HepG2 (cell line): ENCODE data around the gene HIC1. TPM values are rescaled to one million over a fixed set of nuclear protein-coding genes. Genes with fewer than 3 reads are reported as not detected.

Experiments used
- ATAC-seq: fragments of 200-7000 bp; cut with Tn5 transposase; 3 replicates; pipeline ENCODE4 v1.9.1; 2020; ENCODE audit warnings: mild to moderate bottlenecking, moderate library complexity
- BruUV-seq: library from RNA; stranded (reverse); fragments of 400-500 nt; replicated peaks from 2 replicates; lab custom pipeline; 2021; lab: Mats Ljungman, UMichigan
- CTCF ChIA-PET: fragments of 300-600 bp; formaldehyde crosslinking; extraction: SDS; loops from one replicate; lab custom pipeline; 2021; ENCODE audit warnings: low total read pairs, inconsistent platforms, low intra/inter-chr PET ratio; lab: Yijun Ruan, JAX
- POLR2A ChIA-PET: fragments of 350-600 bp; sonication (Branson Sonifier 250); formaldehyde crosslinking; loops from one replicate; lab custom pipeline; 2020; ENCODE audit warnings: antibody characterized with exemption, inconsistent platforms; lab: Yijun Ruan, JAX
- DNase-seq: peaks from one replicate; pipeline ENCODE4 v3.0.0-alpha.2; 2015; ENCODE audit warnings: low spot score
- FAIRE-seq: peaks from 3 replicates; lab custom pipeline; 2011; peaks lifted over from hg19 to GRCh38; lab: Jason Lieb, UNC
- H2AFZ ChIP-seq: one replicate; pipeline ENCODE4 v1.6.1; 2011; ENCODE audit warnings: low read length, inconsistent platforms
- H3K27ac ChIP-seq: fragments of 300-600 bp; 3 replicates; pipeline ENCODE4 v1.8.0; 2011; ENCODE audit warnings: mixed run types, mild to moderate bottlenecking, mixed read lengths, low read length, inconsistent platforms; ENCODE audit not compliant: insufficient read depth; ENCODE audit errors: extremely low read length
- H3K27me3 ChIP-seq, 2 experiments: fragments of 200-600 bp in 1 of 2; 2 replicates in 1 of 2; 3 replicates in 1 of 2; pipeline versions ENCODE4 v1.6.0 to v1.8.0; 2011; ENCODE audit warnings: low read length in 2 of 2, mild to moderate bottlenecking in 2 of 2, moderate library complexity in 2 of 2, inconsistent platforms in 1 of 2; ENCODE audit not compliant: insufficient read depth in 2 of 2, control insufficient read depth in 1 of 2
- H3K36me3 ChIP-seq, 2 experiments: fragments of 200-600 bp in 1 of 2; replicated peaks in 1 of 2; 2 replicates in 1 of 2; 3 replicates in 1 of 2; pipeline versions ENCODE4 v1.5.1 to v1.8.0; 2011; ENCODE audit warnings: low read length in 2 of 2, inconsistent platforms in 1 of 2; ENCODE audit not compliant: insufficient read depth in 2 of 2, control insufficient read depth in 1 of 2
- H3K4me1 ChIP-seq: 2 replicates; pipeline ENCODE4 v1.5.1; 2012; ENCODE audit warnings: low read length, inconsistent platforms; ENCODE audit not compliant: insufficient read depth
- H3K4me2 ChIP-seq: 2 replicates; pipeline ENCODE4 v1.6.0; 2011; ENCODE audit warnings: low read depth, low read length, inconsistent platforms
- H3K4me3 ChIP-seq, 3 experiments: fragments of 200-600 bp in 1 of 3; sonication (generic), shearing (Covaris generic) in 1 of 3; replicated peaks in 1 of 3; 2 replicates each; pipeline ENCODE4 v1.5.1; 2011 to 2016; ENCODE audit warnings: low read length in 3 of 3, inconsistent platforms in 2 of 3, low read depth in 2 of 3, mild to moderate bottlenecking in 2 of 3, control low read depth in 1 of 3, mixed read lengths in 1 of 3; ENCODE audit not compliant: insufficient read depth in 1 of 3
- H3K79me2 ChIP-seq: one replicate; pipeline ENCODE4 v1.6.1; 2011; ENCODE audit warnings: low read length, inconsistent platforms; ENCODE audit not compliant: insufficient read depth
- H3K9ac ChIP-seq: 2 replicates; pipeline ENCODE4 v1.6.0; 2011; ENCODE audit warnings: mild to moderate bottlenecking, low read depth, low read length, inconsistent platforms; ENCODE audit not compliant: insufficient read depth
- H3K9me3 ChIP-seq: 2 replicates; pipeline ENCODE4 v1.5.1; 2012; ENCODE audit warnings: mild to moderate bottlenecking, low read length
- H4K20me1 ChIP-seq: 2 replicates; pipeline ENCODE4 v1.6.0; 2011; ENCODE audit warnings: inconsistent platforms, mild to moderate bottlenecking, low read length, moderate library complexity; ENCODE audit not compliant: insufficient read depth
- CEBPZ ChIP-seq: IDR thresholded peaks from 2 replicates; pipeline ENCODE4 v1.6.1; 2012; ENCODE audit warnings: low read length, improper control_type of control experiment
- ETV6 ChIP-seq: sonication (generic); formaldehyde crosslinking; conservative IDR thresholded peaks from 2 replicates; pipeline ENCODE4 v1.4.0; 2020; ENCODE audit warnings: missing genetic modification reagents
- NFE2L2 ChIP-seq: fragments of 150-350 bp; IDR thresholded peaks from 2 replicates; pipeline ENCODE4 v1.6.1; 2014; ENCODE audit warnings: low read length
- PHF20 ChIP-seq: sonication (generic); formaldehyde crosslinking; IDR thresholded peaks from 2 replicates; pipeline ENCODE4 v1.5.0; 2020; ENCODE audit warnings: mild to moderate bottlenecking, missing genetic modification reagents
- PITX1 ChIP-seq: sonication (generic); formaldehyde crosslinking; IDR thresholded peaks from 2 replicates; pipeline ENCODE4 v1.5.1; 2020; ENCODE audit warnings: mild to moderate bottlenecking, missing genetic modification reagents
- ZNF329 ChIP-seq: sonication (generic); formaldehyde crosslinking; IDR thresholded peaks from 2 replicates; pipeline ENCODE4 v1.9.0; 2021; ENCODE audit warnings: low read depth, mild to moderate bottlenecking, missing genetic modification reagents
- ZNF446 ChIP-seq: sonication (generic); formaldehyde crosslinking; IDR thresholded peaks from 2 replicates; pipeline ENCODE4 v1.5.0; 2020; ENCODE audit warnings: mild to moderate bottlenecking, missing genetic modification reagents
- WGBS: methylation state at CpG from one replicate; pipeline ENCODE4 v1.1.6; 2017; ENCODE audit warnings: low lambda C conversion rate; 5-methylcytosine and 5-hydroxymethylcytosine counted together
- in situ Hi-C: cut with HindIII; loops from 2 replicates; pipeline ENCODE4 v1.10.0; 2017; ENCODE audit warnings: low pct_unique_long_range_greater_than_20kb; ENCODE audit not compliant: extremely low pct_ligation_motif_present
- intact Hi-C: fragments of 100-400 bp; cut with micrococcal nuclease; formaldehyde crosslinking; loops from one replicate; pipeline ENCODE4 v1.10.0; 2022; ENCODE audit not compliant: unreplicated experiment
- polyA plus RNA-seq, 8 experiments: library from polyadenylated mRNA; depleted of rRNA in 3 of 8; stranded (reverse) in 7 of 8; unstranded in 1 of 8; fragments of >200 nt; fragmentation: Illumina TruSeq in 4 of 8; extraction: Trizol in 4 of 8; gene quantifications; 2 replicates each; pipeline versions ENCODE4 v1.2.1 to v1.2.3, GENCODE V29; 2011 to 2016; ENCODE audit warnings: low read depth in 4 of 8, missing spikeins in 1 of 8, mixed read lengths in 1 of 8; ENCODE audit not compliant: insufficient read depth in 1 of 8
- total RNA-seq, 5 experiments: library from RNA; depleted of rRNA; stranded (reverse); fragments of >200 nt; fragmentation: Illumina TruSeq; extraction: Trizol; gene quantifications; 2 replicates each; pipeline ENCODE4 v1.2.3, GENCODE V29; 2016; ENCODE audit warnings: low read depth in 1 of 5

HIC1 gene
- total and polyA plus RNA-seq, 2 of the 13 experiments (the other 11 are each of a cell fraction or from before 2014, with no cell fraction given), result 0.04 to 0.31 TPM

GRCh38 chr17:2071024-2071385 is 16.1 kb downstream of the HIC1 start:
- intact Hi-C loops, result no loop called here
- Histone ChIP-seq H3K9me3 (no peaks in the 10 kb centered on the region), H3K4me3 (no peak overlapping the region), H3K27me3 (no peaks in the 10 kb centered on the region), H2AFZ (no peak overlapping the region), H3K27ac (no peak overlapping the region), H3K79me2 (no peaks in the 10 kb centered on the region), H3K4me2 (no peak overlapping the region), H4K20me1 (no peaks in the 10 kb centered on the region), H3K36me3 (peaks cover 11 to 14% of the 10 kb centered on the region in 2 experiments), H3K4me1 (peaks cover 28% of the 10 kb centered on the region), H3K9ac (no peak overlapping the region)
- CTCF ChIA-PET, result no interaction called here
- TF ChIP-seq PITX1 (no peak), CEBPZ (no peak), ETV6 (no peak), NFE2L2 (no peak), ZNF329 (CRISPR knock-in tag) (no peak), ZNF446 (no peak), PHF20 (no peak)
- DNase-seq (no peak), FAIRE-seq (no peak), ATAC-seq (no peak)
- BruUV-seq, result no TSS peak
- 98% methylated on average over 6 of the region's 6 CpGs for WGBS
- POLR2A ChIA-PET, result no interaction called here
- in situ Hi-C loops, result no loop called here
